PC-9 (cell line): ENCODE results near the gene LRRC61.

Experiments used
- EZH2 ChIP-seq: fragments of 200-600 bp; sonication (generic); IDR thresholded peaks from 2 replicates; pipeline ENCODE4 v1.8.0; 2017; ENCODE audit warnings: antibody characterized with exemption, low read depth
- TF ChIP-seq, protein P1 (sequence below): fragments of 200-600 bp; sonication (generic); conservative IDR thresholded peaks from 2 replicates; pipeline ENCODE4 v1.6.1; 2017; ENCODE audit warnings: mixed run types, antibody characterized with exemption, mild to moderate bottlenecking, moderate library complexity

DNA sequence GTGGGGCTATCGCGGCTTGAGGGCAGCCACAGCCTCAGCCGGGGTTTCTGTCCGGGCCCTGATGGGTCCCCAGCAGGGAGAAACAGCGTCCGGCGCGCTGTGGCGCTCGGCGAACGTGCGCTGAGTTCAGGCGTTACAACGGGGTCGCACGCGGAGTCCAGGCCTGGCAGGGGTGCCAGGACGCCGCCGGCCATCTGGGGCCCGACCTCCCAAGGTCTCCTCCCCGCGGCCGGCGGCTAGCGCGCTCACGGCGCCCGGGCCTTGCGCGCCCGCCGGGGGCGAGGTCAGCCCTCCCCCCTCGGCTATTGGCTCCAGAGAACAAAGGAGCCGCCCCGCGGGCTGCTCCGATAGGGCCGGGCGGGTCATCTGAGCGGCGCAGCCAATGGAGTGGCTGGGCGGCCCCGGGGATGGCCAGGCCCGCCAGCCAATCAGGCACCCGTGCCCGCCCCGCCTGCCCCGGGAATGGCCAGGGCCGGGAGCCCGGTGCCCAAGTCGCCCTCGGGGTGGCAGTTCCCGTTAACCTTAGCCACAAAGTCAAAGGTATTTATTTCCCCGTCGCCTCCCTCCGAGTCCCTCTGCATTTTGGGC is 55.8 kb downstream of the LRRC61 start, which contains the start of gene ZNF775:
- TF ChIP-seq, protein P1, sequence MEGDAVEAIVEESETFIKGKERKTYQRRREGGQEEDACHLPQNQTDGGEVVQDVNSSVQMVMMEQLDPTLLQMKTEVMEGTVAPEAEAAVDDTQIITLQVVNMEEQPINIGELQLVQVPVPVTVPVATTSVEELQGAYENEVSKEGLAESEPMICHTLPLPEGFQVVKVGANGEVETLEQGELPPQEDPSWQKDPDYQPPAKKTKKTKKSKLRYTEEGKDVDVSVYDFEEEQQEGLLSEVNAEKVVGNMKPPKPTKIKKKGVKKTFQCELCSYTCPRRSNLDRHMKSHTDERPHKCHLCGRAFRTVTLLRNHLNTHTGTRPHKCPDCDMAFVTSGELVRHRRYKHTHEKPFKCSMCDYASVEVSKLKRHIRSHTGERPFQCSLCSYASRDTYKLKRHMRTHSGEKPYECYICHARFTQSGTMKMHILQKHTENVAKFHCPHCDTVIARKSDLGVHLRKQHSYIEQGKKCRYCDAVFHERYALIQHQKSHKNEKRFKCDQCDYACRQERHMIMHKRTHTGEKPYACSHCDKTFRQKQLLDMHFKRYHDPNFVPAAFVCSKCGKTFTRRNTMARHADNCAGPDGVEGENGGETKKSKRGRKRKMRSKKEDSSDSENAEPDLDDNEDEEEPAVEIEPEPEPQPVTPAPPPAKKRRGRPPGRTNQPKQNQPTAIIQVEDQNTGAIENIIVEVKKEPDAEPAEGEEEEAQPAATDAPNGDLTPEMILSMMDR: no peak
- TF ChIP-seq EZH2: no peak
